AG04450 (cell line): ENCODE results near the gene TTYH3. TPM values are rescaled to one million over a fixed set of nuclear protein-coding genes. Genes with fewer than 3 reads are reported as not detected.
"Not testable (repeated sequence)": the region's sequence is repeated elsewhere in the genome, so short reads cannot be mapped to it uniquely, and the experiment has no call there.

Source experiments
- CTCF ChIA-PET: fragments of 300-600, 350-600 bp; formaldehyde crosslinking; extraction: SDS; loops from one replicate; lab custom pipeline; 2022; ENCODE audit warnings: antibody characterized with exemption, inconsistent platforms; lab: Charles Lee
- POLR2A ChIA-PET: fragments of 350-600 bp; formaldehyde crosslinking; extraction: SDS; loops from one replicate; lab custom pipeline; 2021; ENCODE audit warnings: antibody characterized with exemption, inconsistent platforms; lab: Yijun Ruan, JAX
- DNase-seq: peaks from one replicate; pipeline ENCODE4 v3.0.0-alpha.2; 2011; ENCODE audit warnings: low read depth, low spot score
- H3K27ac ChIP-seq: one replicate; pipeline ENCODE4 v1.5.1; 2012; ENCODE audit warnings: low read depth, low read length, control low read depth
- H3K27me3 ChIP-seq: one replicate; pipeline ENCODE4 v1.6.0; 2012; ENCODE audit warnings: low read length; ENCODE audit not compliant: control insufficient read depth, insufficient read depth
- H3K4me3 ChIP-seq: 2 replicates; pipeline ENCODE4 v1.5.1; 2011; ENCODE audit warnings: mild to moderate bottlenecking, low read depth, low read length, control low read depth
- H3K9me3 ChIP-seq: 2 replicates; pipeline ENCODE4 v1.5.1; 2012; ENCODE audit warnings: low read length; ENCODE audit not compliant: control insufficient read depth, insufficient read depth
- CTCF ChIP-seq: IDR thresholded peaks from 2 replicates; pipeline ENCODE4 v1.5.1; 2011; ENCODE audit warnings: low read depth, low read length, control low read depth, inconsistent platforms
- polyA plus RNA-seq: library from polyadenylated mRNA; depleted of rRNA; stranded (reverse); fragments of >200 nt; gene quantifications from 2 replicates; pipeline ENCODE4 v1.2.3, GENCODE V29; 2011

TTYH3 gene
- polyA plus RNA-seq, 1 experiment: 30.8 TPM

GRCh38 chr7:2691011-2691707 is 59.4 kb downstream of the TTYH3 start:
- DNase-seq: no peak
- ChIA-PET POLR2A (interaction anchor here (0.6 kb wide), 2 partner anchors 23 to 66 kb away, joined by 3 to 7 read pairs; no protein-coding TSS in a partner anchor), CTCF (interaction anchor here (1.0 kb wide), 1 partner anchor 82 kb away, joined by 7 read pairs; no protein-coding TSS in a partner anchor)
- Histone ChIP-seq H3K27me3 (peaks cover 13% of the 10 kb centered on the region), H3K27ac (no peak overlapping the region), H3K4me3 (no peak overlapping the region), H3K9me3 (no peaks in the 10 kb centered on the region; the same call in 1 of the 2 replicates)
- TF ChIP-seq CTCF: no peak

DNA sequence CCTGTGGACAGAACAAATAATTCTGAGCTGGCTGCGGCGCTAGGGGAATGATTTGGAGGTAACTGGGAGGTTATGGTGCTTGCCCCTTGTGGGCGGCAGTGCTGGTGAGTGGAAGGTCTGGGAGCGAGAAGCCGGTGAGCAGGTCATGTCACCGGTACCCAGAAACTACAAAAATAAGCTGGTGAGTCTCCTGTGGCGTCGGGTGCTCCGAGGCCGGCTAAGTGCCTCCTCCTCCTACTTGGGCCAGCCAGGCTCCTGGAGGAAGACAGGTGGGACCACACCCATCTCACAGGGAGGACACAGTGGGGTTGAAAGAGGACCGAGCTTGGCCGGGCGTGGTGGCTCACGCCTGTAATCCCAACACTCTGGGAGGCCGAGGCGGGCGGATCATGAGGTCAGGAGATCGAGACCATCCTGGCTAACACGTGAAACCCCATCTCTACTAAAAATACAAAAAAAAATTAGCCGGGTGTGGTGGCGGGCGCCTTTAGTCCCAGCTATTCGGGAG is 60.2 kb downstream of the TTYH3 start:
- CTCF ChIA-PET: interaction anchor here (1.1 kb wide), 1 partner anchor 129 kb away, joined by 5 read pairs; no protein-coding TSS in a partner anchor
- H3K9me3 ChIP-seq, H3K27ac ChIP-seq, DNase-seq, H3K4me3 ChIP-seq: not testable (repeated sequence)
- POLR2A ChIA-PET: interaction anchor here (0.6 kb wide), 1 partner anchor 24 kb away, joined by 7 read pairs; no protein-coding TSS in a partner anchor
- H3K27me3 ChIP-seq: peaks cover 11% of the 10 kb centered on the region

DNA sequence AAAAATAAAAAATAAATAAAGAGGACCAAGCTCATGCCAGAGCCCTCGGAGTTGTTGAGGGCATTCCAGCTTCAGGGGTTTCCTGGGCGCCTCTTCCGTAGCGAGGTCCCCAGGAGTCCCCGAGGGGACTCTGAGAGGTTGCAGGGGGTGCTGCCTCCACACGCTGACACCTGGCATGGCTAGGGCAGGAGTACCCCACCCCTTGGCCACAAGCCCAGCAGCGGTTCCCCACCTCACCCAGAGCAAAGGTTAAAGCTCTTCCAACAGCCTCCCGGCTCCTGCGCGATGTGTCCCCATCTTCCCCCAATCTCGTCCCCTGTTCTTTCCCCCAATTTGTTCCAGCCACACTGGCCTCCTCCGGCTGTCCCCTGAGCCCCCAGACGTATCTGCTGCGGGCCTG is 60.8 kb downstream of the TTYH3 start:
- Histone ChIP-seq H3K27me3 (peaks cover 10% of the 10 kb centered on the region), H3K4me3 (no peak overlapping the region), H3K9me3 (no peaks in the 10 kb centered on the region; the same call in 1 of the 2 replicates), H3K27ac (no peak overlapping the region)
- no peak for TF ChIP-seq CTCF
- no peak for DNase-seq
- POLR2A ChIA-PET: no interaction called here
- CTCF ChIA-PET: interaction anchor here (1.1 kb wide), 1 partner anchor 129 kb away, joined by 5 read pairs; no protein-coding TSS in a partner anchor

GRCh38 chr7:2693420-2694121 is 61.8 kb downstream of the TTYH3 start:
- H3K4me3 ChIP-seq, H3K9me3 ChIP-seq, H3K27me3 ChIP-seq, CTCF ChIA-PET, H3K27ac ChIP-seq, DNase-seq: not testable (repeated sequence)
- POLR2A ChIA-PET: interaction anchor here (0.6 kb wide), 1 partner anchor 131 kb away, joined by 3 read pairs; no protein-coding TSS in a partner anchor

DNA sequence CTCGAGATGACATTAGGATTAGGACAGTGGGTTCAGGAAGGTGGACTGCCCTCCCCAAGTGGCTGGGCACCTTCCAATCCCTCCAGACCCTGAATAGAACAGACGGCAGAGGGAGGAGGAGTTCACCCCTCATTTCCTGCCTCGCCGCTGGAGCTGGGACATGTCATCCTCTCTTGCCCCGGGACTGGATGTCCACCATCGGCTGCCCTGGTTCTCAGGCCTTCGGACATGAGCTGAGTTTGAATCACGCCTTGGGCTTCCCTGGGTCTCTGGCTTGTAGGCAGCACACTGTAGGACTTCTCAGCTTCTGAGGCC is 62.3 kb downstream of the TTYH3 start:
- CTCF ChIA-PET, POLR2A ChIA-PET: not testable (repeated sequence)

DNA sequence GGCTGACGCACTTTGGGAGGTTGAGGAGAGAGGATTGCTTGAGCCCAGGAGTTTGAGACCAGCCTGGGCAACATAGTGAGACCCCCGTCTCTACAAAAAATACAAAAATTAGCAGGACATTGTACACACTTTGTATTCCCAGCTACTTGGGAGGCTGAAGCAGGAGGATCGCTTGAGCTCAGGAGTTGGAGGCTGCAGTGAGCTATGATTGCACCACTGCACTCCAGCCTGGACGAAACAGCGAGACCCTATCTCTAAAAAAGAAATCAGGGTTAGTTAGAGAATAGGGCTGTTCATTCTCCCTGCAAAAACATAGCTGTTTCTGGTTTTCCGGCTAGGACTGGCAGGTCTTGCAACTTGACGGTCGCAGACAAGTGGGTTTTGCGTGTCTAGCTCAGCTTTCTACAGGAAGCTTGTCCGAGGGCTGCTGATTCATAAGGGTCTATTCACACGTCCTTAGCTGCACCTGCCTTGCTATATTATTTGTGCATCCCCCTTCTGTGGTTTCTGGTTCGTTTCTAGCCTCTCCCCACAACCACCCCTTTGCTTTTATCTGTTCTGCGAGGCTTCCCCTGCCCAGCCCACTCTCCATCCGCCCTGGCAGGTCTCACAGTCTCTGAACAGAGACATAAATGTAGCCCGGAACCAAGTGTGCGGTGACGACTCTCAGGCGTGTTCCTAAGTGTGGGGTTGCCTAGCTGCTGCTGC is 66.9 kb downstream of the TTYH3 start:
- CTCF ChIA-PET: no interaction called here
- Histone ChIP-seq H3K27me3 (peaks cover 3% of the 10 kb centered on the region), H3K4me3 (no peak overlapping the region), H3K27ac (no peak overlapping the region), H3K9me3 (no peaks in the 10 kb centered on the region; the same call in 1 of the 2 replicates)
- POLR2A ChIA-PET: no interaction called here
- TF ChIP-seq CTCF: no peak
- DNase-seq: no peak

More for the DNA sequence above, 62.3 kb downstream of the TTYH3 start:
- H3K4me3 ChIP-seq, H3K9me3 ChIP-seq, H3K27me3 ChIP-seq, DNase-seq, H3K27ac ChIP-seq: not testable (repeated sequence)
